Fibroblast of pulmonary artery (primary cell): ENCODE data around the gene SPSB4.

Experiments used
- DNase-seq: peaks from one replicate; pipeline ENCODE4 v3.0.0-alpha.2; 2010; ENCODE audit warnings: low read depth
- H3K4me3 ChIP-seq: replicated peaks from 2 replicates; pipeline ENCODE4 v1.5.1; 2011; ENCODE audit warnings: low read depth, mild to moderate bottlenecking, control low read depth, low read length, moderate library complexity
- CTCF ChIP-seq: IDR thresholded peaks from 2 replicates; pipeline ENCODE4 v1.5.1; 2011; ENCODE audit warnings: mild to moderate bottlenecking, control low read depth, low read length, inconsistent platforms; ENCODE audit errors: missing control alignments

SPSB4 gene

GRCh38 chr3:141181819-141182218 is 130.7 kb downstream of the SPSB4 start:
- TF ChIP-seq CTCF: no peak
- DNase-seq: no peak
- H3K4me3 ChIP-seq: no peak overlapping the region

- TF ChIP-seq CTCF: no peak
- DNase-seq: no peak
- H3K4me3 ChIP-seq: no peak overlapping the region
These were observed 132.5 kb downstream of the SPSB4 start for GRCh38 chr3:141183606-141184005.

GRCh38 chr3:141184430-141184829 is 133.3 kb downstream of the SPSB4 start:
- DNase-seq: no peak
- no peak for TF ChIP-seq CTCF
- no peak overlapping the region for H3K4me3 ChIP-seq

GRCh38 chr3:141191097-141191749 is 140.1 kb downstream of the SPSB4 start:
- TF ChIP-seq CTCF: no peak
- peak; percentile 8 for DNase-seq
- H3K4me3 ChIP-seq: no peak overlapping the region

GRCh38 chr3:141192345-141192744 is 141.2 kb downstream of the SPSB4 start:
- TF ChIP-seq CTCF: peak; percentile 100
- H3K4me3 ChIP-seq: no peak overlapping the region
- peak; percentile 95 for DNase-seq

- TF ChIP-seq CTCF: no peak
- H3K4me3 ChIP-seq: no peak overlapping the region
- no peak for DNase-seq
These were observed 142.1 kb downstream of the SPSB4 start for GRCh38 chr3:141193066-141193830.
